K562 (cell line): ENCODE measurements around the gene AAGAB. TPM values are rescaled to one million over a fixed set of nuclear protein-coding genes. Genes with fewer than 3 reads are reported as not detected.

Source experiments
- ATAC-seq: fragments of 200-7000 bp; cut with Tn5 transposase; 3 replicates; pipeline ENCODE4 v1.9.1; 2020; ENCODE audit warnings: moderate library complexity
- BruUV-seq: library from RNA; stranded (reverse); fragments of 400-500 nt; replicated peaks from 2 replicates; lab custom pipeline; 2021; lab: Mats Ljungman, UMichigan
- CTCF ChIA-PET: fragments of 300-600 bp; formaldehyde crosslinking; extraction: SDS; loops from one replicate; lab custom pipeline; 2021; ENCODE audit warnings: low intra/inter-chr PET ratio; lab: Yijun Ruan, JAX
- POLR2A ChIA-PET: fragments of 300-600, 350-650 bp; sonication (Branson Sonifier 250); formaldehyde crosslinking; extraction: SDS; loops from one replicate; lab custom pipeline; 2021; ENCODE audit warnings: antibody characterized with exemption, inconsistent platforms; lab: Yijun Ruan, JAX
- DNase-seq, 4 experiments: peaks; one replicate each; pipeline versions ENCODE4 v3.0.0 to v3.0.0-alpha.2; 2011 to 2018; ENCODE audit warnings: low spot score in 3 of 4, mixed read lengths in 3 of 4; ENCODE audit errors: extremely low read depth in 1 of 4
- FAIRE-seq: peaks from 2 replicates; lab custom pipeline; 2011; peaks lifted over from hg19 to GRCh38; lab: Jason Lieb, UNC
- H2AFZ ChIP-seq: 2 replicates; pipeline ENCODE4 v1.6.0; 2011; ENCODE audit warnings: low read depth, low read length, control low read depth, inconsistent platforms
- H3K27ac ChIP-seq: fragments of 200-600 bp; 3 replicates; pipeline ENCODE4 v1.8.0; 2011; ENCODE audit warnings: low read depth, mild to moderate bottlenecking, control low read depth, inconsistent platforms, low read length, moderate library complexity, mixed read lengths; ENCODE audit errors: extremely low read depth
- H3K27me3 ChIP-seq, 2 experiments: fragments of 300-600 bp in 1 of 2; 2 replicates in 1 of 2; 3 replicates in 1 of 2; pipeline versions ENCODE4 v1.6.0 to v1.8.0; 2011; ENCODE audit warnings: inconsistent platforms in 2 of 2, low read length in 2 of 2, mild to moderate bottlenecking in 1 of 2, mixed read lengths in 1 of 2, moderate library complexity in 1 of 2; ENCODE audit not compliant: control insufficient read depth in 2 of 2, insufficient read depth in 2 of 2
- H3K36me3 ChIP-seq: fragments of 300-600 bp; 3 replicates; pipeline ENCODE4 v1.8.0; 2011; ENCODE audit warnings: mild to moderate bottlenecking, low read length, inconsistent platforms; ENCODE audit not compliant: control insufficient read depth, insufficient read depth
- H3K4me1 ChIP-seq, 2 experiments: fragments of 200-600 bp in 1 of 2; replicated peaks in 1 of 2; 2 replicates in 1 of 2; 3 replicates in 1 of 2; pipeline versions ENCODE4 v1.5.1 to v1.8.0; 2011; ENCODE audit warnings: inconsistent platforms in 2 of 2, low read length in 2 of 2, mild to moderate bottlenecking in 1 of 2, mixed read lengths in 1 of 2, moderate library complexity in 1 of 2; ENCODE audit not compliant: control insufficient read depth in 2 of 2, insufficient read depth in 2 of 2
- H3K4me2 ChIP-seq: 2 replicates; pipeline ENCODE4 v1.6.1; 2011; ENCODE audit warnings: low read length, control low read depth, inconsistent platforms, mixed read lengths; ENCODE audit not compliant: insufficient read depth
- H3K4me3 ChIP-seq: fragments of 200-600 bp; sonication (generic), shearing (Covaris generic); 2 replicates; pipeline ENCODE4 v1.5.1; 2016; ENCODE audit warnings: control low read depth, inconsistent platforms
- H3K79me2 ChIP-seq: fragments of 200-600 bp; 3 replicates; pipeline ENCODE4 v1.8.0; 2011; ENCODE audit warnings: low read length, inconsistent platforms; ENCODE audit not compliant: control insufficient read depth, insufficient read depth
- H3K9ac ChIP-seq, 2 experiments: 2 replicates each; pipeline versions ENCODE4 v1.6.0 to v1.6.1; 2011; ENCODE audit warnings: low read depth in 2 of 2, low read length in 2 of 2, control low read depth in 1 of 2, inconsistent platforms in 1 of 2, mild to moderate bottlenecking in 1 of 2, mixed read lengths in 1 of 2; ENCODE audit not compliant: insufficient read depth in 1 of 2
- H3K9me1 ChIP-seq: one replicate; pipeline ENCODE4 v1.6.0; 2011; ENCODE audit warnings: inconsistent platforms, mild to moderate bottlenecking, low read length, moderate library complexity; ENCODE audit not compliant: control insufficient read depth, insufficient read depth
- H3K9me3 ChIP-seq: replicated peaks from 2 replicates; pipeline ENCODE4 v1.5.1; 2011; ENCODE audit warnings: low read depth, low read length, inconsistent platforms; ENCODE audit not compliant: control insufficient read depth, insufficient read depth
- H4K20me1 ChIP-seq: replicated peaks from 2 replicates; pipeline ENCODE4 v1.6.1; 2011; ENCODE audit warnings: low read length, inconsistent platforms, mixed read lengths; ENCODE audit not compliant: control insufficient read depth, insufficient read depth
- CBX1 ChIP-seq: sonication (generic); IDR thresholded peaks from 2 replicates; pipeline ENCODE4 v1.6.1; 2016; ENCODE audit warnings: antibody characterized with exemption, low read depth, mild to moderate bottlenecking
- CREB3 ChIP-seq: fragments of 450-650 bp; conservative IDR thresholded peaks from 2 replicates; pipeline ENCODE4 v1.6.1; 2016; ENCODE audit warnings: missing genetic modification characterization, low read depth, mild to moderate bottlenecking, missing compliant biosample characterization, moderate library complexity
- CREB3L1 ChIP-seq: fragments of 450-650 bp; IDR thresholded peaks from 2 replicates; pipeline ENCODE4 v1.6.1; 2014; ENCODE audit warnings: low read depth, mild to moderate bottlenecking, moderate library complexity, borderline replicate concordance
- CREM ChIP-seq: IDR thresholded peaks from 2 replicates; pipeline ENCODE4 v1.6.1; 2014; ENCODE audit warnings: antibody characterized with exemption, low read depth
- EGR1 ChIP-seq: fragments of 450-650 bp; conservative IDR thresholded peaks from 2 replicates; pipeline ENCODE4 v1.6.1; 2017; ENCODE audit warnings: mild to moderate bottlenecking
- FOXO4 ChIP-seq: fragments of 450-650 bp; formaldehyde crosslinking; IDR thresholded peaks from 2 replicates; pipeline ENCODE4 v1.4.0; 2020; ENCODE audit warnings: mild to moderate bottlenecking, moderate library complexity
- IFI16 ChIP-seq: fragments of 250-450 bp; sonication (Bioruptor Pico); IDR thresholded peaks from 2 replicates; pipeline ENCODE4 v2.1.2; 2022; ENCODE audit warnings: mild to moderate bottlenecking, inconsistent platforms
- KDM1A ChIP-seq, 2 experiments: fragments of 450-650 bp; IDR thresholded peaks; 2 replicates each; pipeline ENCODE4 v1.6.1; 2016; ENCODE audit warnings: mild to moderate bottlenecking in 2 of 2
- L3MBTL2 ChIP-seq: fragments of 450-650 bp; IDR thresholded peaks from 2 replicates; pipeline ENCODE4 v1.6.1; 2016; ENCODE audit warnings: mild to moderate bottlenecking, moderate library complexity
- MBD2 ChIP-seq: sonication (generic); IDR thresholded peaks from 2 replicates; pipeline ENCODE4 v1.6.1; 2016; ENCODE audit warnings: low read depth, borderline replicate concordance
- MEF2D ChIP-seq: conservative IDR thresholded peaks from 2 replicates; pipeline ENCODE4 v1.6.1; 2016; ENCODE audit warnings: low read depth, missing genetic modification characterization, missing compliant biosample characterization
- PATZ1 ChIP-seq: fragments of 250-450 bp; sonication (Bioruptor Pico); IDR thresholded peaks from 2 replicates; pipeline ENCODE4 v1.5.0; 2020; ENCODE audit warnings: mild to moderate bottlenecking, borderline replicate concordance
- SUPT5H ChIP-seq: fragments of 450-650 bp; IDR thresholded peaks from 2 replicates; pipeline ENCODE4 v1.6.1; 2016
- TCFL5 ChIP-seq: fragments of 250-450 bp; sonication (Bioruptor Pico); conservative IDR thresholded peaks from 2 replicates; pipeline ENCODE4 v1.6.1; 2021; ENCODE audit warnings: mild to moderate bottlenecking, moderate library complexity, matching md5 sums
- ZNF311 ChIP-seq: fragments of 250-450 bp; sonication (Bioruptor Pico); IDR thresholded peaks from 2 replicates; pipeline ENCODE4 v1.4.0; 2020; ENCODE audit warnings: mild to moderate bottlenecking, moderate library complexity
- ZNF79 ChIP-seq: fragments of 250-450 bp; sonication (Bioruptor Pico); IDR thresholded peaks from 2 replicates; pipeline ENCODE4 v1.4.0; 2020; ENCODE audit warnings: low read depth, mild to moderate bottlenecking, moderate library complexity
- WGBS: fragments of 100-300 bp; shearing (Covaris generic); methylation state at CpG from one replicate; pipeline ENCODE4 v1.1.6; 2016; ENCODE audit warnings: low coverage, mixed read lengths; ENCODE audit not compliant: insufficient coverage; ENCODE audit errors: missing lambda C conversion rate; 5-methylcytosine and 5-hydroxymethylcytosine counted together
- in situ Hi-C: fragments of 300-500 bp; cut with MboI; formaldehyde crosslinking; loops from 4 replicates; pipeline ENCODE4 v1.15.0; 2018; ENCODE audit warnings: inconsistent platforms, mixed read lengths
- intact Hi-C: fragments of 100-400 bp; cut with micrococcal nuclease; formaldehyde crosslinking; loops from 2 replicates; pipeline ENCODE4 v1.14.2; 2022
- polyA plus RNA-seq, 8 experiments: library from polyadenylated mRNA; depleted of rRNA in 4 of 8; stranded (reverse) in 5 of 8; unstranded in 3 of 8; fragments of >200 nt; fragmentation: Nextera tagmentation in 2 of 8; fragmentation: Illumina TruSeq in 1 of 8; extraction: Ambion mirVana in 2 of 8; extraction: Trizol in 1 of 8; gene quantifications; 2 replicates each; pipeline versions ENCODE4 v1.2.1 to v1.2.3, GENCODE V29; 2011 to 2014; ENCODE audit warnings: inconsistent platforms in 1 of 8, missing spikeins in 1 of 8
- total RNA-seq, 7 experiments: library from RNA; depleted of rRNA in 6 of 7; stranded (reverse); fragments of >200 nt in 6 of 7; fragmentation: Illumina TruSeq in 2 of 7; extraction: Trizol in 2 of 7; gene quantifications; 2 replicates each; pipeline versions ENCODE4 v1.2.1 to v1.2.3, GENCODE V29; 2011 to 2021; ENCODE audit warnings: low replicate concordance in 1 of 7

The AAGAB gene
- total and polyA plus RNA-seq, 9 of the 15 experiments (the other 6 are each of a cell fraction or from before 2014, with no cell fraction given), result 17.8 to 109 (median 58.3) TPM

- H3K27ac ChIP-seq, result no peak overlapping the region
- POLR2A ChIA-PET, result no interaction called here
- H3K4me1 ChIP-seq, result no peaks in the 10 kb centered on the region
- in situ Hi-C loops (no loop called here), intact Hi-C loops (no loop called here)
- H3K9me1 ChIP-seq, result peaks cover 4% of the 10 kb centered on the region
- no peaks in the 10 kb centered on the region for H3K79me2 ChIP-seq
- FAIRE-seq (no peak), DNase-seq (no peak), ATAC-seq (no peak)
- no peak overlapping the region for H3K4me3 ChIP-seq
- no TSS peak for BruUV-seq
- TF ChIP-seq CREB3 (tag) (no peak), ZNF79 (CRISPR knock-in tag) (no peak), CBX1 (no peak), IFI16 (CRISPR knock-in tag) (no peak), ZNF311 (CRISPR knock-in tag) (no peak), EGR1 (no peak), TCFL5 (no peak), L3MBTL2 (no peak), CREM (no peak), MEF2D (tag) (no peak), MBD2 (no peak), SUPT5H (no peak), KDM1A (IDR thresholded peaks at IDR 0.05) (no peak), CREB3L1 (no peak), FOXO4 (CRISPR knock-in tag) (no peak), PATZ1 (CRISPR knock-in tag) (no peak)
- peaks cover 72% of the 10 kb centered on the region for H3K36me3 ChIP-seq
- H3K4me2 ChIP-seq, result no peak overlapping the region
- no peaks in the 10 kb centered on the region for H3K9me3 ChIP-seq
- no peaks in the 10 kb centered on the region for H4K20me1 ChIP-seq
- 74% methylated on average over 2 of the region's 2 CpGs for whole genome bisulfite sequencing
- H2AFZ ChIP-seq, result no peak overlapping the region
- H3K27me3 ChIP-seq, result no peaks in the 10 kb centered on the region
- CTCF ChIA-PET, result no interaction called here
- no peak overlapping the region for H3K9ac ChIP-seq
Measured at GRCh38 chr15:67190326-67190725, 64.1 kb downstream of the AAGAB start.
